GM19193 (cell line): ENCODE results near the gene GYS1.

Source experiments
- POLR2A ChIP-seq: IDR thresholded peaks from 4 replicates; pipeline ENCODE4 v1.6.1; 2011; ENCODE audit not compliant: insufficient read depth, insufficient read length; ENCODE audit errors: extremely low read depth

Gene GYS1

GRCh38 chr19:48988860-48989259 lies 4.2 kb downstream of the GYS1 start:
- TF ChIP-seq POLR2A, result no peak

GRCh38 chr19:48988286-48988685 lies 4.8 kb downstream of the GYS1 start:
- TF ChIP-seq POLR2A, result no peak

GRCh38 chr19:48987323-48987722 lies 5.8 kb downstream of the GYS1 start:
- TF ChIP-seq POLR2A, result no peak

- TF ChIP-seq POLR2A, result no peak
Observed at GRCh38 chr19:48986211-48986610, 6.9 kb downstream of the GYS1 start.

- TF ChIP-seq POLR2A, result no peak
Observed at GRCh38 chr19:48985711-48986110, 7.4 kb downstream of the GYS1 start.

- TF ChIP-seq POLR2A, result no peak
Observed at GRCh38 chr19:48982280-48982679, 10.8 kb downstream of the GYS1 start.

GRCh38 chr19:48977061-48977460 lies 16.0 kb downstream of the GYS1 start:
- TF ChIP-seq POLR2A, result no peak

GRCh38 chr19:48975947-48976847 lies 16.9 kb downstream of the GYS1 start:
- TF ChIP-seq POLR2A, result no peak

- TF ChIP-seq POLR2A, result no peak
Observed at GRCh38 chr19:48970923-48971395, 22.1 kb downstream of the GYS1 start.

- no peak for TF ChIP-seq POLR2A
Observed at GRCh38 chr19:48970139-48970766, 22.9 kb downstream of the GYS1 start.

- no peak for TF ChIP-seq POLR2A
Observed at GRCh38 chr19:48969276-48970138, 23.6 kb downstream of the GYS1 start.

- no peak for TF ChIP-seq POLR2A
Observed at GRCh38 chr19:48968813-48969218, 24.3 kb downstream of the GYS1 start.

- TF ChIP-seq POLR2A, result no peak
Observed at GRCh38 chr19:48968179-48968661, 24.9 kb downstream of the GYS1 start.

- peak; percentile 57 for TF ChIP-seq POLR2A
Observed at GRCh38 chr19:48967346-48968178, 25.5 kb downstream of the GYS1 start.
